ENCODE measurements around the gene DEGS2. TPM values are rescaled to one million over a fixed set of nuclear protein-coding genes. Genes with fewer than 3 reads are reported as not detected.

The DEGS2 gene
- total and polyA plus RNA-seq, 2 donors from 2014 or later = 25.1 to 28.7 TPM

DNA sequence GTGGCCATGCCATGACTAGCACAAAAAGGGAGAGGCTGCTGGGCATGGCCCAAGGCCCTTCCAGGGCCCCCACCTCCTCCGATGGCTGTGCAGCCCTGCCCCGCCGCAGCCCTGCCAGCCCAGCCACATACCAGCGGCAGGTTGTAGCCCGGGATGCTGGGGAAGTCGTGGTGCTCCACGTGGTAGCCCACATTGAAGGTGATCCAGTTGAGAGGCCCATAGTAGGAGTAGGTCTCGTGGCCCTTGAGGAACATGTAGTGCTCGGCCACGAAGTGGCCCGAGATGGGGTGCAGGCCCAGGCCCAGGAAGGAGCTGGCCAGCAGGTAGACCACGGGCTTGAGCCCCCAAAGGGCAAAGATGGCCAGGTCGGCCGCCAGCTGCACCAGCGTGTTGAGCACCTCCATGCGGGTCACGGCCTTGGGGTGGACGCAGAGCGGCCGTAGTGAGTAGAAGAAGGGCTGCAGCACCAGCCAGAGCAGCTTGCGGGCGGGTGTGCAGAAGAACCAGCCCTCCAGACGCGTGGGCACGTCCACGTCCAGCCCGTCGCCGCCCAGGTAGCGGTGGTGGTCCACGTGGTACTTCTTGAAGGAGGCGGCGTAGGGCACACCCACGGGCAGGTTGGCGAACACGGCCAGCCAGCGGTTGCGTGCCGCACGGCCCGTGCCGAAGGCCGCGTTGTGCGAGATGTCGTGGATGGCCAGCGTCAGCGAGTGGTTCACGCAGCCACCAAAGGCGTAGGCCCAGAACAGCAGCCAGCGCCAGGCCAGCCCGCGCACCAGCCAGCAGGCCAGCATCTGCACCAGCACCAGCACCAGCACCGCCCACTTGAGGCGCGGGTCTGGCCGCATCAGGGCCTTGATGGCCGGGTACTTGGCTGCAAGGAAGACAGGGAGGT, 10.4 kb downstream of the DEGS2 start:
- H3K9me3 ChIP-seq (ENCODE audit: control insufficient read depth in 2 of 3, insufficient read depth in 1 of 3, low read length in 3 of 3) = no peaks in the 10 kb centered on the region
- DNase-seq (no peak), FAIRE-seq (no peak)
- no peak overlapping the region for H3K9ac ChIP-seq (ENCODE audit: low read length in 3 of 3)
- intact Hi-C loops (cut with DNase I) = no loop called here
- H3K27me3 ChIP-seq (ENCODE audit: control insufficient read depth, insufficient read depth, low read length) = no peaks in the 10 kb centered on the region
- peaks cover 0 to 15% (median 0%) of the 10 kb centered on the region in 3 donors for H3K4me1 ChIP-seq (ENCODE audit: control insufficient read depth in 2 of 3, insufficient read depth in 2 of 3, low read depth in 1 of 3, low read length in 3 of 3)
- no peak overlapping the region for H3K27ac ChIP-seq (ENCODE audit: low read depth in 2 of 2, low read length in 2 of 2)
- TF ChIP-seq, protein P1, sequence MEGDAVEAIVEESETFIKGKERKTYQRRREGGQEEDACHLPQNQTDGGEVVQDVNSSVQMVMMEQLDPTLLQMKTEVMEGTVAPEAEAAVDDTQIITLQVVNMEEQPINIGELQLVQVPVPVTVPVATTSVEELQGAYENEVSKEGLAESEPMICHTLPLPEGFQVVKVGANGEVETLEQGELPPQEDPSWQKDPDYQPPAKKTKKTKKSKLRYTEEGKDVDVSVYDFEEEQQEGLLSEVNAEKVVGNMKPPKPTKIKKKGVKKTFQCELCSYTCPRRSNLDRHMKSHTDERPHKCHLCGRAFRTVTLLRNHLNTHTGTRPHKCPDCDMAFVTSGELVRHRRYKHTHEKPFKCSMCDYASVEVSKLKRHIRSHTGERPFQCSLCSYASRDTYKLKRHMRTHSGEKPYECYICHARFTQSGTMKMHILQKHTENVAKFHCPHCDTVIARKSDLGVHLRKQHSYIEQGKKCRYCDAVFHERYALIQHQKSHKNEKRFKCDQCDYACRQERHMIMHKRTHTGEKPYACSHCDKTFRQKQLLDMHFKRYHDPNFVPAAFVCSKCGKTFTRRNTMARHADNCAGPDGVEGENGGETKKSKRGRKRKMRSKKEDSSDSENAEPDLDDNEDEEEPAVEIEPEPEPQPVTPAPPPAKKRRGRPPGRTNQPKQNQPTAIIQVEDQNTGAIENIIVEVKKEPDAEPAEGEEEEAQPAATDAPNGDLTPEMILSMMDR (IDR thresholded peaks at IDR 0.05; ENCODE audit: borderline replicate concordance, extremely low read depth, insufficient read depth) = no peak
- no peaks in the 10 kb centered on the region for H3K36me3 ChIP-seq (ENCODE audit: control insufficient read depth in 2 of 3, insufficient read depth in 3 of 3, low read length in 3 of 3)
- H3K4me3 ChIP-seq (ENCODE audit: low read length in 3 of 3) = no peak overlapping the region

DNA sequence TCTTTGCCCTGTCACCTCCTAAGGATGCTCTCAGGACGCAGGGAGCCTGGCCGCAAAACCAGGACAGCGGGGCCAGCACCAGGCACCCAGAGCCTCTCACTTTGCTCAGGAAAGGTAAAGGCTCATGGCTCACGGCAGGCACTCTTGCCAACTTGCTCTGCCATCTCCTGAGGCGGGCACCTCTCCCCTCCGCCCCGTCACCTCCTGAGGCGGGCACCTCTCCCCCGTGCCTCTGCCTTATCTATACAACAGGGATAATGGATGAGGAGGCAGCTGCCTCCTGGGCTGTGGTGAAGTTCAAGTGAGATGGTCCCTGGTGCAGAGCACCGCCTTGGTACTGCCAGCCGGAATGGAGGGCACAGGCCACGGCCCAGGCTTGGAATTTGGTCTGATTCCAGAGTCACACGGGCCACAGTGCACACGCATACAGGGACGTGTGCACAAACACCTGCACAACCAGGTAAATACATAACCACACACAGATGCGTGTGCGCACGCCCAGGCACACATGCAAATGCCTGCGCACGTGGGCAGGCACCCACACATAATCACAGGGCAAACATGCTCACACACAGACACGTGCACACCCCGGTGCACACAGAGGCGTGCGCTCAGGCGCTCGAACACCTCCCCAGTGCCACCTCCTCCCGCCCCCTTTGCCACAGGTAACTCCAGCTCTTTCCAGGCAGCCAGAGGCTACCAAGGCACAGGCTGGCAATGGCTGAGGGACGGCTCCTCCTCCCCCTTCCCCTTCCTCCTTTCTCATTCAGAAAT, 11.6 kb downstream of the DEGS2 start:
- TF ChIP-seq, protein P1 (IDR thresholded peaks at IDR 0.05; ENCODE audit: borderline replicate concordance, extremely low read depth, insufficient read depth) = no peak

DNA sequence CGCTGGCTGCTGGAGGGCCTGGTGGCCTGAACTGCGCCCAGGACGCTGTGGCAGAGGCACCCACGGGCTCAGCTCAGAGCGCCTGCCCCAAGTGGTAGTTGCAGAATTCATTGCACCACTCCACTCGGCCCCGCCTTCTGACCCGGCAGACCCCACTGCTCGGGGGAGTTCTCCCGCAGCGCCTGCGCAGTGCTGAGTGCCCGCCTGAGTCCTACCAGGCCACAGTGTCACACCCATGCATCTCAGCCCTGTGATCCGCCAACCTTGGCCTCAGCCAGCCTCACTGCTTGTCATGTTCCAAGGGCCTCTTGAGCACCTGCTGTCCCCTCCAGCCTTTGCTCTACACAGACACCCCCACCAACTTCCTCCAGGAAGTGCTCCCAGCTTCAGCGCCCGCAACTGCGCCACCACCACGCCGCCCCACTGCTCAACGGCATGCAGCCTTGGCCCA, 12.2 kb downstream of the DEGS2 start:
- no peak for FAIRE-seq

More for the DNA sequence above, 11.6 kb downstream of the DEGS2 start:
- intact Hi-C loops (cut with DNase I) = no loop called here
- DNase-seq (no peak), FAIRE-seq (no peak)
- Histone ChIP-seq H3K9ac (ENCODE audit: low read length in 3 of 3) (no peak overlapping the region), H3K36me3 (ENCODE audit: control insufficient read depth in 2 of 3, insufficient read depth in 3 of 3, low read length in 3 of 3) (no peaks in the 10 kb centered on the region), H3K27ac (ENCODE audit: low read depth in 2 of 2, low read length in 2 of 2) (no peak overlapping the region), H3K27me3 (ENCODE audit: control insufficient read depth, insufficient read depth, low read length) (no peaks in the 10 kb centered on the region), H3K4me3 (ENCODE audit: low read length in 3 of 3) (no peak overlapping the region), H3K4me1 (ENCODE audit: control insufficient read depth in 2 of 3, insufficient read depth in 2 of 3, low read depth in 1 of 3, low read length in 3 of 3) (peaks cover 0 to 17% (median 0%) of the 10 kb centered on the region in 3 donors), H3K9me3 (ENCODE audit: control insufficient read depth in 2 of 3, insufficient read depth in 1 of 3, low read length in 3 of 3) (no peaks in the 10 kb centered on the region)

More for the DNA sequence above, 12.2 kb downstream of the DEGS2 start:
- H3K9ac ChIP-seq (ENCODE audit: low read length in 3 of 3) = no peak overlapping the region
- no peaks in the 10 kb centered on the region for H3K9me3 ChIP-seq (ENCODE audit: control insufficient read depth in 2 of 3, insufficient read depth in 1 of 3, low read length in 3 of 3)
- no peak for DNase-seq
- no peaks in the 10 kb centered on the region for H3K36me3 ChIP-seq (ENCODE audit: control insufficient read depth in 2 of 3, insufficient read depth in 3 of 3, low read length in 3 of 3)
- H3K27ac ChIP-seq (ENCODE audit: low read depth in 2 of 2, low read length in 2 of 2) = no peak overlapping the region
- TF ChIP-seq, protein P1 (IDR thresholded peaks at IDR 0.05; ENCODE audit: borderline replicate concordance, extremely low read depth, insufficient read depth) = no peak
- no peak overlapping the region for H3K4me3 ChIP-seq (ENCODE audit: low read length in 3 of 3)
- H3K4me1 ChIP-seq (ENCODE audit: control insufficient read depth in 2 of 3, insufficient read depth in 2 of 3, low read depth in 1 of 3, low read length in 3 of 3) = peaks cover 0 to 20% (median 1%) of the 10 kb centered on the region in 3 donors
- no peaks in the 10 kb centered on the region for H3K27me3 ChIP-seq (ENCODE audit: control insufficient read depth, insufficient read depth, low read length)
- intact Hi-C loops (cut with DNase I) = no loop called here
